ENCODE data around the gene HIGD2A.

GRCh38 chr5:176364765-176365350, 23.7 kb upstream of the HIGD2A start:
- TF ChIP-seq MAX (IDR thresholded peaks at IDR 0.05; ENCODE audit: low read depth) (no peak), CTCF (IDR thresholded peaks at IDR 0.05) (no peak), EZH2phosphoT487 (IDR thresholded peaks at IDR 0.05; ENCODE audit: borderline replicate concordance, low read depth) (no peak), MXI1 (IDR thresholded peaks at IDR 0.05; ENCODE audit: low read depth, low read length) (no peak), REST (IDR thresholded peaks at IDR 0.05; ENCODE audit: low read depth, low read length) (no peak), FOXJ3 (CRISPR knock-in tag; IDR thresholded peaks at IDR 0.05) (no peak), TCF12 (IDR thresholded peaks at IDR 0.05) (no peak)

Data from SK-N-SH (cell line).